Measurements from ENCODE around the gene AGPS. TPM values are rescaled to one million over a fixed set of nuclear protein-coding genes. Genes with fewer than 3 reads are reported as not detected.

AGPS gene
- total RNA-seq, 1 experiment from 2014 or later = 107 TPM

- H3F3A ChIP-seq (ENCODE audit: insufficient read depth, low read depth) = no peaks in the 10 kb centered on the region
- no peaks in the 10 kb centered on the region for H3K9me2 ChIP-seq (ENCODE audit: insufficient read depth)
- no peaks in the 10 kb centered on the region; the same call in 1 of the 2 replicates for H4K20me1 ChIP-seq (ENCODE audit: insufficient read depth)
- no peak for TF ChIP-seq EZH2 (IDR thresholded peaks at IDR 0.05; ENCODE audit: low read depth)
- TF ChIP-seq CTCF (conservative IDR thresholded peaks at IDR 0.05) = no peak
- H3K4me1 ChIP-seq (replicated peaks; ENCODE audit: insufficient read depth) = no peaks in the 10 kb centered on the region
- no peak overlapping the region for H3K27ac ChIP-seq
- H3K4me3 ChIP-seq = no peak overlapping the region
- H3K4me2 ChIP-seq = no peak overlapping the region
- CTCF ChIA-PET = interaction anchor here (0.6 kb wide), 1 partner anchor 217 kb away, joined by 8 read pairs; no protein-coding TSS in a partner anchor
- no peaks in the 10 kb centered on the region for H3K9me3 ChIP-seq (ENCODE audit: insufficient read depth, low read depth)
- POLR2A ChIA-PET (ENCODE audit: unreplicated experiment) = interaction anchor here (0.5 to 0.6 kb wide), 3 partner anchors 8 to 756 kb away, joined by 3 to 6 read pairs (median 4); no protein-coding TSS in a partner anchor
- no peaks in the 10 kb centered on the region for H3K79me2 ChIP-seq (ENCODE audit: low read depth)
- intact Hi-C loops (cut with micrococcal nuclease; ENCODE audit: unreplicated experiment) = no loop called here
- no peaks in the 10 kb centered on the region for H3K27me3 ChIP-seq (ENCODE audit: insufficient read depth, low read depth)
- BruUV-seq (replicated peaks) = no TSS peak
- no peak for DNase-seq
- H2AFZ ChIP-seq = no peak overlapping the region
- H3K36me3 ChIP-seq (ENCODE audit: low read depth) = no peaks in the 10 kb centered on the region
These were observed 148.9 kb downstream of the AGPS start for GRCh38 chr2:177541258-177541991.

GRCh38 chr2:177542396-177542795 lies 149.8 kb downstream of the AGPS start:
- H3K4me1 ChIP-seq (replicated peaks; ENCODE audit: insufficient read depth) = no peaks in the 10 kb centered on the region
- H3F3A ChIP-seq (ENCODE audit: insufficient read depth, low read depth) = no peaks in the 10 kb centered on the region
- no peaks in the 10 kb centered on the region for H3K36me3 ChIP-seq (ENCODE audit: low read depth)
- no peaks in the 10 kb centered on the region; the same call in 1 of the 2 replicates for H4K20me1 ChIP-seq (ENCODE audit: insufficient read depth)
- H3K27me3 ChIP-seq (ENCODE audit: insufficient read depth, low read depth) = no peaks in the 10 kb centered on the region
- intact Hi-C loops (cut with micrococcal nuclease; ENCODE audit: unreplicated experiment) = no loop called here
- no peak for DNase-seq
- no peak for TF ChIP-seq EZH2 (IDR thresholded peaks at IDR 0.05; ENCODE audit: low read depth)
- TF ChIP-seq CTCF (conservative IDR thresholded peaks at IDR 0.05) = no peak
- no peak overlapping the region for H3K4me2 ChIP-seq
- CTCF ChIA-PET = no interaction called here
- no TSS peak for BruUV-seq (replicated peaks)
- H3K79me2 ChIP-seq (ENCODE audit: low read depth) = no peaks in the 10 kb centered on the region
- POLR2A ChIA-PET (ENCODE audit: unreplicated experiment) = no interaction called here
- no peaks in the 10 kb centered on the region for H3K9me2 ChIP-seq (ENCODE audit: insufficient read depth)
- no peak overlapping the region for H3K4me3 ChIP-seq
- H3K27ac ChIP-seq = no peak overlapping the region
- H2AFZ ChIP-seq = no peak overlapping the region
- H3K9me3 ChIP-seq (ENCODE audit: insufficient read depth, low read depth) = no peaks in the 10 kb centered on the region

GRCh38 chr2:177543007-177543760 lies 150.6 kb downstream of the AGPS start:
- POLR2A ChIA-PET (ENCODE audit: unreplicated experiment) = no interaction called here
- no peaks in the 10 kb centered on the region; the same call in 1 of the 2 replicates for H4K20me1 ChIP-seq (ENCODE audit: insufficient read depth)
- no peaks in the 10 kb centered on the region for H3K36me3 ChIP-seq (ENCODE audit: low read depth)
- DNase-seq = no peak
- H3K79me2 ChIP-seq (ENCODE audit: low read depth) = no peaks in the 10 kb centered on the region
- H3K27me3 ChIP-seq (ENCODE audit: insufficient read depth, low read depth) = no peaks in the 10 kb centered on the region
- TF ChIP-seq CTCF (conservative IDR thresholded peaks at IDR 0.05) (no peak), EZH2 (IDR thresholded peaks at IDR 0.05; ENCODE audit: low read depth) (no peak)
- H2AFZ ChIP-seq = no peak overlapping the region
- intact Hi-C loops (cut with micrococcal nuclease; ENCODE audit: unreplicated experiment) = no loop called here
- no TSS peak for BruUV-seq (replicated peaks)
- H3K4me3 ChIP-seq = no peak overlapping the region
- CTCF ChIA-PET = no interaction called here
- H3K9me2 ChIP-seq (ENCODE audit: insufficient read depth) = no peaks in the 10 kb centered on the region
- no peak overlapping the region for H3K4me2 ChIP-seq
- no peak overlapping the region for H3K27ac ChIP-seq
- no peaks in the 10 kb centered on the region for H3F3A ChIP-seq (ENCODE audit: insufficient read depth, low read depth)
- no peaks in the 10 kb centered on the region for H3K9me3 ChIP-seq (ENCODE audit: insufficient read depth, low read depth)
- H3K4me1 ChIP-seq (replicated peaks; ENCODE audit: insufficient read depth) = no peaks in the 10 kb centered on the region

Measured in PC-9 (cell line).